NCI-H526 treated with DMSO at 0.1 percent for 48 hours (cell line): ENCODE results near the gene PPP4R4.
"Not testable (repeated sequence)": the region's sequence is repeated elsewhere in the genome, so short reads cannot be mapped to it uniquely, and the experiment has no call there.

ENCODE experiments used
- DNase-seq: peaks from one replicate; lab custom pipeline; 2025; lab: John Stamatoyannopoulos, UW

Gene PPP4R4

GRCh38 chr14:94145902-94146527 lies 28.1 kb upstream of the PPP4R4 start:
- DNase-seq: no peak

- no peak for DNase-seq
These were observed 21.4 kb upstream of the PPP4R4 start for GRCh38 chr14:94152676-94153075.

GRCh38 chr14:94153750-94154342 lies 20.3 kb upstream of the PPP4R4 start:
- DNase-seq: no peak

GRCh38 chr14:94156143-94156542 lies 18.0 kb upstream of the PPP4R4 start:
- not testable (repeated sequence) for DNase-seq

GRCh38 chr14:94157197-94157596 lies 16.9 kb upstream of the PPP4R4 start:
- no peak for DNase-seq

GRCh38 chr14:94158239-94158883 lies 15.8 kb upstream of the PPP4R4 start:
- no peak for DNase-seq

GRCh38 chr14:94161058-94161457 lies 13.1 kb upstream of the PPP4R4 start:
- DNase-seq: no peak

- no peak for DNase-seq
These were observed 12.1 kb upstream of the PPP4R4 start for GRCh38 chr14:94161981-94162380.

- DNase-seq: no peak
These were observed 11.7 kb upstream of the PPP4R4 start for GRCh38 chr14:94162466-94162865.

- DNase-seq: no peak
These were observed 10.3 kb upstream of the PPP4R4 start for GRCh38 chr14:94163796-94164195.

- no peak for DNase-seq
These were observed 9.3 kb upstream of the PPP4R4 start for GRCh38 chr14:94164685-94165431.

GRCh38 chr14:94165744-94166143 lies 8.4 kb upstream of the PPP4R4 start:
- no peak for DNase-seq

- DNase-seq: no peak
These were observed 4.0 kb upstream of the PPP4R4 start for GRCh38 chr14:94170136-94170535.

GRCh38 chr14:94171208-94171607 lies 2.9 kb upstream of the PPP4R4 start:
- DNase-seq: no peak

GRCh38 chr14:94172545-94172944 lies 1.6 kb upstream of the PPP4R4 start:
- DNase-seq: no peak

- DNase-seq: no peak
These were observed 644 bp upstream of the PPP4R4 start for GRCh38 chr14:94173471-94173884.

- no peak for DNase-seq
These were observed 485 bp downstream of the PPP4R4 start for GRCh38 chr14:94174604-94175010.

GRCh38 chr14:94175011-94175745 lies 1.1 kb downstream of the PPP4R4 start:
- DNase-seq: no peak

- DNase-seq: no peak
These were observed 1.6 kb downstream of the PPP4R4 start for GRCh38 chr14:94175747-94176146.

GRCh38 chr14:94176808-94177207 lies 2.7 kb downstream of the PPP4R4 start:
- no peak for DNase-seq

- DNase-seq: no peak
These were observed 3.7 kb downstream of the PPP4R4 start for GRCh38 chr14:94177806-94178205.

GRCh38 chr14:94179244-94179643 lies 5.1 kb downstream of the PPP4R4 start:
- no peak for DNase-seq
